SW 1271 (cell line): ENCODE results near the gene MCOLN3.
"Not testable (repeated sequence)": the region's sequence is repeated elsewhere in the genome, so short reads cannot be mapped to it uniquely, and the experiment has no call there.

ENCODE experiments used
- DNase-seq, 2 experiments: peaks; one replicate each; lab custom pipeline; 2025; lab: John Stamatoyannopoulos, UW

Gene MCOLN3

GRCh38 chr1:84991097-84991920 is 57.0 kb downstream of the MCOLN3 start:
- no peak for DNase-seq

- no peak for DNase-seq
Measured at GRCh38 chr1:84988588-84988987, 59.7 kb downstream of the MCOLN3 start.

- not testable (repeated sequence) for DNase-seq
Measured at GRCh38 chr1:84986561-84986960, 61.7 kb downstream of the MCOLN3 start.

- no peak for DNase-seq
Measured at GRCh38 chr1:84985365-84985764, 62.9 kb downstream of the MCOLN3 start.

GRCh38 chr1:84982395-84982794 is 65.9 kb downstream of the MCOLN3 start:
- DNase-seq, result no peak

- DNase-seq, result no peak
Measured at GRCh38 chr1:84975035-84975434, 73.3 kb downstream of the MCOLN3 start.

- DNase-seq, result no peak
Measured at GRCh38 chr1:84973498-84974334, 74.6 kb downstream of the MCOLN3 start.

GRCh38 chr1:84972377-84972987 is 75.8 kb downstream of the MCOLN3 start:
- no peak for DNase-seq

GRCh38 chr1:84971957-84972356 is 76.3 kb downstream of the MCOLN3 start:
- no peak for DNase-seq

- no peak for DNase-seq
Measured at GRCh38 chr1:84969489-84970250, 78.6 kb downstream of the MCOLN3 start.

GRCh38 chr1:84968865-84969264 is 79.4 kb downstream of the MCOLN3 start:
- DNase-seq, result no peak

GRCh38 chr1:84968101-84968500 is 80.2 kb downstream of the MCOLN3 start:
- no peak for DNase-seq
